Measurements from ENCODE around the gene UBXN10. TPM values are rescaled to one million over a fixed set of nuclear protein-coding genes. Genes with fewer than 3 reads are reported as not detected.

UBXN10 gene
- total and polyA plus RNA-seq, 2 of the 4 experiments (the other 2 are of a cell fraction): not detected

DNA sequence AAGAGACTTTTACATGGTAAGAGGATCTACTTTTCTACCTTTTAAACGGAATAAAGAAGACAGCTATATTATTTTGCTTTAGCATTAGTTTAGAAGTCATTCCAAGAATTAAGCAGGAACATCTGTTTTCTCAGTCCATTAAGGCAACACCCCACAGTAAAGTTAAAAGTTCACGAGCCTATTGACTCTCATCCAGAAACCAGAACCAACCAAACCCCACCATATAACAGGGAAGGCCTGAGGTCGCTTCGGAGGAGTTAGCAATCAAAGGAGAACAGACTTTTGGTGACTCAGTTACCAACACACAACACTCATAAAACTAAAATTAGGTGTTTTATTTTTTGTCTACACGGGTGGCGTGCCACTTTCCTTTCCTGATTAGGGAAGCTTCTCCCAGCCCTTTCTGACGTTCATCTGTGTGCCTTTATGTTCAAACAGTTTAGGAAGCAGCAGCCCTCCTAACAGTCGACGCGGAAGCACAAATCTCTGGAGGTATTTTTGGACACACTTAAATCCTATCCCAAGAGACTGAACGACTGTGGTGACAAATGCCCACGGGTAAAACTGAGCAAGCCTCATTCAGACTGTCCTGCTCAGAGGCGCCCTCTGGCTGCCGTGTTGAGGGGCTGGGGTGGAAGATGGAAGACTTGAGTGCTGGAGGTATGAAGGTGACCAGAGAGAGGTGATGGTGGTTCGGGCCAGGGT, 9.0 kb downstream of the UBXN10 start:
- ATAC-seq (ENCODE audit: low read depth): peak; percentile 75
- Histone ChIP-seq H3K79me1 (ENCODE audit: low read depth in 1 of 2, low read length in 2 of 2) (no peaks in the 10 kb centered on the region), H2AK9ac (replicated peaks; ENCODE audit: low read depth, low read length, poor library complexity) (no peak overlapping the region), H3K27me3 (ENCODE audit: control insufficient read depth, insufficient read depth, low read length) (peaks cover 35% of the 10 kb centered on the region), H2BK5ac (ENCODE audit: low read depth, low read length, poor library complexity, severe bottlenecking) (no peak overlapping the region), H3K4me2 (ENCODE audit: low read depth, low read length) (no peak overlapping the region), H3K56ac (ENCODE audit: extremely low read depth, insufficient read depth, low read length) (no peak overlapping the region), H3K4me1 (ENCODE audit: control insufficient read depth, insufficient read depth, low read length) (no peaks in the 10 kb centered on the region), H4K91ac (ENCODE audit: insufficient read depth, low read depth, low read length) (no peak overlapping the region), H3K4me3 (ENCODE audit: insufficient read depth, low read depth, low read length) (no peak overlapping the region), H3K36me3 (ENCODE audit: control insufficient read depth, insufficient read depth, low read length) (no peaks in the 10 kb centered on the region), H2AFZ (replicated peaks; ENCODE audit: low read length, poor library complexity) (no peak overlapping the region), H3K23ac (ENCODE audit: low read depth, low read length) (no peak overlapping the region), H3K9ac (ENCODE audit: low read depth, low read length) (no peak overlapping the region), H3K4ac (ENCODE audit: low read depth, low read length) (no peak overlapping the region), H4K5ac (ENCODE audit: low read depth, low read length) (no peak overlapping the region), H3K9me3 (ENCODE audit: control insufficient read depth, insufficient read depth, low read length) (no peaks in the 10 kb centered on the region), H3K18ac (ENCODE audit: low read depth, low read length) (no peak overlapping the region), H4K8ac (ENCODE audit: low read depth in 2 of 2, low read length in 2 of 2) (no peak overlapping the region), H3K14ac (replicated peaks; ENCODE audit: low read depth, low read length) (no peak overlapping the region), H3K27ac (ENCODE audit: insufficient read depth, low read length) (no peak overlapping the region), H2BK20ac (ENCODE audit: low read depth, low read length) (no peak overlapping the region), H3K9me1 (ENCODE audit: insufficient read depth, low read length) (no peaks in the 10 kb centered on the region), H2AK5ac (ENCODE audit: low read depth, low read length) (no peak overlapping the region), H2BK120ac (ENCODE audit: low read depth, low read length) (no peak overlapping the region), H2BK15ac (ENCODE audit: low read depth, low read length) (no peak overlapping the region), H4K20me1 (ENCODE audit: insufficient read depth, low read length) (no peaks in the 10 kb centered on the region)
- CTCF ChIA-PET: interaction anchor here (0.6 to 1.4 kb wide), 3 partner anchors 24 to 291 kb away, joined by 3 read pairs; partner anchors contain the start of gene CAMK2N1
- intact Hi-C loops (cut with micrococcal nuclease) (loop anchor here (1.0 kb wide), 3 partner anchors 94 to 277 kb away; no protein-coding TSS in a partner anchor), in situ Hi-C loops (cut with MboI; ENCODE audit: low sequenced_read_pairs) (no loop called here), dilution Hi-C loops (cut with HindIII; ENCODE audit: low sequenced_read_pairs, unreplicated experiment) (no loop called here)
- DNase-seq: peak; percentile 36
- WGBS, 2 experiments (ENCODE audit: extremely low coverage in 2 of 2, insufficient read length in 1 of 2): no CpG with 5 or more reads among the region's 15 CpGs
- TF ChIP-seq FOS (IDR thresholded peaks at IDR 0.05; ENCODE audit: low read depth, low read length) (no peak), RAD21 (IDR thresholded peaks at IDR 0.05; ENCODE audit: low read length) (peak; percentile 48), SMC3 (IDR thresholded peaks at IDR 0.05; ENCODE audit: low read depth, low read length) (peak; percentile 64)
- TF ChIP-seq, protein P1, sequence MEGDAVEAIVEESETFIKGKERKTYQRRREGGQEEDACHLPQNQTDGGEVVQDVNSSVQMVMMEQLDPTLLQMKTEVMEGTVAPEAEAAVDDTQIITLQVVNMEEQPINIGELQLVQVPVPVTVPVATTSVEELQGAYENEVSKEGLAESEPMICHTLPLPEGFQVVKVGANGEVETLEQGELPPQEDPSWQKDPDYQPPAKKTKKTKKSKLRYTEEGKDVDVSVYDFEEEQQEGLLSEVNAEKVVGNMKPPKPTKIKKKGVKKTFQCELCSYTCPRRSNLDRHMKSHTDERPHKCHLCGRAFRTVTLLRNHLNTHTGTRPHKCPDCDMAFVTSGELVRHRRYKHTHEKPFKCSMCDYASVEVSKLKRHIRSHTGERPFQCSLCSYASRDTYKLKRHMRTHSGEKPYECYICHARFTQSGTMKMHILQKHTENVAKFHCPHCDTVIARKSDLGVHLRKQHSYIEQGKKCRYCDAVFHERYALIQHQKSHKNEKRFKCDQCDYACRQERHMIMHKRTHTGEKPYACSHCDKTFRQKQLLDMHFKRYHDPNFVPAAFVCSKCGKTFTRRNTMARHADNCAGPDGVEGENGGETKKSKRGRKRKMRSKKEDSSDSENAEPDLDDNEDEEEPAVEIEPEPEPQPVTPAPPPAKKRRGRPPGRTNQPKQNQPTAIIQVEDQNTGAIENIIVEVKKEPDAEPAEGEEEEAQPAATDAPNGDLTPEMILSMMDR (conservative IDR thresholded peaks at IDR 0.05; ENCODE audit: low read depth, low read length): peak; percentile 59
- BruUV-seq (replicated peaks): no TSS peak
- POLR2A ChIA-PET (ENCODE audit: unreplicated experiment): interaction anchor here (0.8 kb wide), 1 partner anchor 43 kb away, joined by 11 read pairs; no protein-coding TSS in a partner anchor

All from IMR-90 (cell line).